Stimulated activated CD4-positive, alpha-beta T cell treated with anti-CD3 and anti-CD28 coated beads, Interleukin-1b, Interleukin-23, amount 100 ng/mL, for 1 hour (primary cell): ENCODE data around the gene STKLD1.

Experiments
- DNase-seq, 2 donors: peaks; one replicate each; pipeline ENCODE4 v3.0.0-alpha.2; 2020; ENCODE audit warnings: low read depth in 2 of 2

STKLD1 gene

GRCh38 chr9:133345596-133345995 lies 30.6 kb upstream of the STKLD1 start:
- no peak for DNase-seq

GRCh38 chr9:133346021-133346785 lies 30.0 kb upstream of the STKLD1 start:
- no peak for DNase-seq

- no peak for DNase-seq
Measured at GRCh38 chr9:133347515-133347984, 28.6 kb upstream of the STKLD1 start.

- peak; percentile 74 to 87 for DNase-seq
Measured at GRCh38 chr9:133347985-133348717, 28.0 kb upstream of the STKLD1 start, which contains the start of the genes MED22 and RPL7A. Gene MED22 (minus strand): TSS chr9:133348131. CDS start chr9:133346662, 1,469 bp downstream. Gene RPL7A (plus strand): TSS chr9:133348218. CDS start chr9:133348244, 26 bp downstream.

DNA sequence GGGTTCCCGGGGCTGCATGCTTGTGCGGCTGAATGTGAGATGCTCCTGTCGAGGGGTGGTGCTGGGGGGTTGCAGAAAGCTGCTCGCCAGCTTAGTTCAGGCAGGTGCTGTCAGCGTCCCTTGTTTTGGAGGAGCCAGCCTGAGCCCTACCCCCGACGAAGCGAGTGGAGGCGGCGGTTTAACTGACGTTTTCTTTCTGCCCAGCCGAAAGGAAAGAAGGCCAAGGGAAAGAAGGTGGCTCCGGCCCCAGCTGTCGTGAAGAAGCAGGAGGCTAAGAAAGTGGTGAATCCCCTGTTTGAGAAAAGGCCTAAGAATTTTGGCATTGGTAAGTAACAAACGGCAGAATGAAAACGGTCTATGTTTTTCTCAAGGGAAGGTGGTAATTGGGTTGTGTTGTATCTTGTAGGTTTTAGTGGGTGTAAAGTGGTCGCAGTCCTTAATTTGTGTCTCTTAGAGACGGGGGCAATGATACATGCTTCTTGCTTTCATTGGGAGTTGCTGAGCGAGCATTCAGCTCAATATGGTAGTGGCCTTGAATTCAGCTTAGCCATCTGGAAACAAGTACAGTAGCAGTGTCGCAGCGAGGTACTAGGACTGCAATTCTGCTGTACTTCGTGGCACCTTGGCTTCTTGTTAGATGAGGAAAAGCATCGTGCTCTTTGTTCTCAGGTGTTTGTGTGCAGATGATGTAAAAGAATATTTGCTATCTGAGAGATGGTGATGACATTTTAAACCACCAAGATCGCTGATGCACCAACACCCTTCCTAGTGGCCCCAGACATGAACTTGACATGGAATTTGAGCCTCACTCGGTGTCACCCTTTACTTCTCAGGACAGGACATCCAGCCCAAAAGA lies 27.2 kb upstream of the STKLD1 start:
- no peak for DNase-seq

- no peak for DNase-seq
Measured at GRCh38 chr9:133349965-133350616, 26.1 kb upstream of the STKLD1 start.

DNA sequence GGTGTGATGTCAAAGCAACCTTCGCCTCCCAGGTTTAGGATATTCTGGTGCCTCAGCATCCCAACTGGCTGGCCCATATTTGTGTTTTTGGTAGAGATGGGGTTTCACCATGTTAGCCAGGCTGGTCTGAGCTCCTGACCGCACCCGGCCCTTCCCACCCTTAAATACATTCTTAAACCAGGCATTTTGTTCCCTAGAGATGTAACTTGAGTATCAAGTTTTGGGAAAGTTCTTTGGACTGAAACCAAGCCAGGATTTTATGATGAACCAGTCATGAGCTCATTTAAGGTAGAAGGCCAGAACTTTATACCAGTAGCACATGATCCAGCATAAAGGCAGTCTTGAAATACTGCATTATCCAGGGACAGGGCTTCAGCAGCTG lies 24.6 kb upstream of the STKLD1 start:
- no peak for DNase-seq

GRCh38 chr9:133351908-133352634 lies 24.1 kb upstream of the STKLD1 start:
- no peak for DNase-seq

GRCh38 chr9:133352635-133353340 lies 23.4 kb upstream of the STKLD1 start:
- DNase-seq = no peak

GRCh38 chr9:133353548-133353947 lies 22.6 kb upstream of the STKLD1 start:
- DNase-seq = no peak

GRCh38 chr9:133354766-133355165 lies 21.4 kb upstream of the STKLD1 start:
- DNase-seq = no peak

DNA sequence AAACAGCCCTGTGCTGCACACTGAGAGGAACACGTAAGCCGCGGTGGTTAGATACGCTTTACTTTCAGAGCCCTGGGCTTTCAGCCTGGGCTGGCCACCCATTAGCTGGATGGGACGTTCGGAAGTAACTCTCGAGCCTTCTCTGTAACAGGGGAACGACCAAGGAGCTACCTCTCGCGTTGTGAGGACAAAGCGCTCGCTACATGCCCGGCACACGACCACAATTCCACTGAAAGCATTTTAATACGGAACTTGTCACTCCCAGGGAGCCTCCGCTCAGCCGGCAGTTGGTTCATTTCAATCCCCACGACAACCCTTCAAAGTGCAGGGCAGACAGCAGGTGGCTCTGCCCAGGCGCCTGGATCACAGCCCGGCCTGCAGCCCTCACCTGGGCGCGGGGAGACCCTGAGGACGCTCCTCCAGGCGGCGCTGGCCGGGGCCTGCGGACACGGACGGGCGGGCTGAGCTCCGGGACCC lies 20.2 kb upstream of the STKLD1 start:
- no peak for DNase-seq

GRCh38 chr9:133356391-133357091 lies 19.6 kb upstream of the STKLD1 start, which contains the start of the genes SURF1 and SURF2:
Gene SURF1 (minus strand): TSS chr9:133356487. CDS start chr9:133356453, 34 bp downstream.
Gene SURF2 (plus strand): TSS chr9:133356550. CDS start chr9:133356593, 43 bp downstream.
- peak; percentile 63 to 89 for DNase-seq

- DNase-seq = no peak
Measured at GRCh38 chr9:133357656-133358055, 18.5 kb upstream of the STKLD1 start.

DNA sequence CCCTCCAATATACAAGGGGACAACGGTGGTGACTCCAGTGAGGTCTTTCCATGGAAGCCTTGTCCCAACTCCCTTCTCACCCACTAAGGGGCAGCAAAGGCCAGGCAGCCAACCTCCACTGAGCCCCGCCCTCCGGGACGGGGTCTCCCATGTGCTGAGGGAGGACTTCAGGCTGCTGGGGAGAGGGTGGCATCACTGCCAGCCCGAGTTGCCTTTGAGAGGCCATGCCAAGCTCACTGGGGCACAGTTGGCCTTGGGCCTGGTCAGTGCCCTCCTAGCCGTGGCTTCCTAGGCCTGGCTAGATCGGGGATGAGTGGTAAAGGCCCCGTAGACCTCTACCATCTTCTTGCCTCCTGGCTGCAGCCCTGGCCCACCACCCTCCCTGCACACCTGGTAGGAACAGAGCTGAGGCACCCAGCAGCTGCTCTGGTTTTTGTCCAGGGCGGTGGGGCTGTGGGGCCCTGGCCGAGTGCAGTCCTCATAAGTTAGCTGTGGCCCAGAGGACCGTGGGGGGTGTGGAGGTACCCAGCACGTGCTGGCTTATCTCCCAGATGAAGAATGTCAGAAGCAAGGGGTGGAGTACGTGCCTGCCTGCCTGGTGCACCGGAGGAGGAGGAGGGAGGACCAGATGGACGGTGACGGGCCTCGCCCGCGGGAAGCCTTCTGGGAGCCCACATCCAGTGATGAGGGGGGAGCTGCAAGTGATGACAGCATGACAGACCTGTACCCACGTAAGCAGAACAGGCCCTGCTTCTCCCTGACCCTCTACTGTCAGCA lies 16.6 kb upstream of the STKLD1 start:
- DNase-seq = no peak

GRCh38 chr9:133360400-133361393 lies 15.5 kb upstream of the STKLD1 start:
- DNase-seq = no peak

DNA sequence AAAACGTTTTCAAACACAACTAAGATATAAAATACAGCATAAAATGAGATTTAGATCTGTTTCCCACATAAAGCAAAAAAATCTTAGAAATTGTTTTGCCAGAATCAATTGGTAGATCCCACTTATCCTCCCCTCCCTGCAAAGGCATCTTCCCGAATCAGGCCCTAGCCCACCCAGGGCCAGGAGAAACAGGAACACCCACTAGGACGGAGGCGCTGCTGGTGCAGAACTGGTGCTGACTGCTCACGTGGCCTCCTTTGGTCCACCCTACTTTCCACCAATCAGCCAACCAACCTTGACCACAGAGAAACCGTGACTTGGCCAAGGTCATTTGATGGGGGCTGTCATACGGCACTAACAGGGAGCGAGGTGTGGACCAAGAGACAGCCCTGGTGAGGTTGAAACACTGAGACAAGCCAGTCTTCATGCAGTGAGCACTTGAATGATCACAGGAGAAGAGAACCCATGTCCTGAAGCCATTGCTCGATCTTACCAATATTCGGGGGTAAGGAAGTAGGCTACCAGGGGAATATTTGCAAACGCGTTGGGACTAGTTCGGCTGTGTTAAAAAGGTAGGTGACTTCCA lies 14.6 kb upstream of the STKLD1 start:
- no peak for DNase-seq
